Measurements from ENCODE around the gene EML4.
A peak's percentile ranks its signal among the peaks of the same experiment; 100 is the strongest.
"Not testable (repeated sequence)": the region's sequence is repeated elsewhere in the genome, so short reads cannot be mapped to it uniquely, and the experiment has no call there.

The EML4 gene

GRCh38 chr2:42312106-42312505 lies 143.0 kb downstream of the EML4 start:
- DNase-seq, result peak; percentile 22

DNA sequence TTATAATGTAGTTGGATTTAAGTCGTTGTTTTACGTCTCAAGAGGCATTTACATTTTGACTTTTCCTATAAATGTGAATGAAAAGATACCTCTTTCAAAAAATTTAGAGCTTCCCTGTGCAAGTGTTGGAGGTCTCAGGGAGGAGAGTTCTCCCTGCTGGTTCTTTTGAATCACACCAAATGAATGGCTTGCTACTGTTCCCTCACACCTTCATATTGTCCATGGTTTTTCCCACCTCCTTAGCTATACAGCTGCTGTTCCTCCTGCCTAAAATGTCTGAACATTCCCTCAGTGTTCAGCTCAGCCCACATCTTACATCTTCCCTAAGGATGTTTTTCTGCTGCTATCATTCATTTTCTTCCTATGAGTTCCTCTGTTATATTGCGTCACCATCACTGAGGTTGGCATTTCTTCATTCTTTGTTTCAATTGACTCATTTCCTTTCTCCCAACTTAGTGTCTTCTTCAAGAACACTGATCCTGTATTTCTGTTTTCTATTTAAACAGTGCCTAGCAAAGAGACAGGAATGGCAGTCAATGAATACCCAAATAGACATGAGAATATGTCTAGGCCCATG lies 145.8 kb downstream of the EML4 start:
- DNase-seq, result no peak

DNA sequence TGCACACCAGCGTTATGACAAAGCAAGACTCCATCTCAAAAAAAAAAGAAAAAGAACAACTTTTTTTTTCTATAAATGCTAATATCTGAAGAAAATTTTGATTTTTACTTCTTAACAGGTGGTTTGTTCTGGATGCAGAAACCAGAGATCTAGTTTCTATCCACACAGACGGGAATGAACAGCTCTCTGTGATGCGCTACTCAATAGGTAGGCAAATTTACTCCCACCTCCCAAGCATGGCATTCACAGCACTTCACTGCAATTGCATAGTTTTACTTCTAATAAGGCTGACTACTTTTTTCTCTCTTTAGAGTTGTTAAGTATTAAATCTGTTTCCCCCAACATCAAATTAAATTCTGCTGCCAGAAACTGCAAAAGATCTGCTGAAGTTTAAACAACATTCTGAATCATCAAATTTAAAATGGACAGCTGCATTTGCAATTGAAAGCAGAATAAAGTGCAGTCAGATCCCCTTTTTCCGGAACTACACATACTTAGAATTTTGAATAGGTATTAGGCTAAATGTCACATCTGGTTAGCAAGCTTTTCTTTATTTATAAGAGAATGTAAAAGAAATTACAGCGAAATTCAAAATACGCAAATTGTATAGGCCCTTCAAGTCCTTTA lies 146.8 kb downstream of the EML4 start:
- no peak for DNase-seq

- no peak for DNase-seq
Measured at GRCh38 chr2:42316910-42317309, 147.8 kb downstream of the EML4 start.

DNA sequence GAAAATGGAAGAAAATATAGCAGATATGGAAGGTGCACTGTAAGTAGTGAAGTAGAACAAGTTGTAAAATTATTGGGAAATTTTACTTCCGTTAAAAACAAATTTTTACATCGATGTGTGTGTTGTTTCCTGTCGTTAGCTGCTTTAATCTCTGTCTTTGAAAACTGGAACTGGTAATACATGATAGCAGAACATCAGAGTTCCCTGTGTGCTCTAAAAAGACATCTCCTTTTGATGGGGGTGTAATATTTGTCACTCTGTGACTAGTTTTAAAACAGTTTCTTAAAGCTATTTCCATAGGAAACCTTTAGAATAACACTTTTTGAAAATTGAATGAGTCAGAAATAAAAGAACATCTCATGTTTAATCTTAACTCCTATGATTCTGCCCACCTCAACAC lies 148.3 kb downstream of the EML4 start:
- DNase-seq, result no peak

DNA sequence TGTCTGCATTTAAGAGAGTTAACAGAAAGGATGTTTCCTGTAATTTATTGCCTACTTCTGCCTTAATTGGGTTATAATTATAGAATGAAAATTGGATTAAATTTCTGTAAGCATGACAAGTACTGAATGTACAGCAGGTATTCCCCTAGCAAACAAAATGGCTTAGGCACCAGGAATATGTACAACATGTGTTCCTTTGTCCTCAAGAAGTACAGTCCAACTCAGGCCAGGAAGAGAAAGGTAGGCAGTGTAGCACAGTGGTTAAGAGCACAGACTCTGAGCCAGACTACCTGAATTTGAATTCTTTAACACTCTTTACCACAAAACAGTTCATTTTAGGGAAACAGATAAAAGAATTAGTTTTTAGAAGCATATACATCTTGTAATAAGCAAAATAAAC lies 148.8 kb downstream of the EML4 start:
- no peak for DNase-seq

DNA sequence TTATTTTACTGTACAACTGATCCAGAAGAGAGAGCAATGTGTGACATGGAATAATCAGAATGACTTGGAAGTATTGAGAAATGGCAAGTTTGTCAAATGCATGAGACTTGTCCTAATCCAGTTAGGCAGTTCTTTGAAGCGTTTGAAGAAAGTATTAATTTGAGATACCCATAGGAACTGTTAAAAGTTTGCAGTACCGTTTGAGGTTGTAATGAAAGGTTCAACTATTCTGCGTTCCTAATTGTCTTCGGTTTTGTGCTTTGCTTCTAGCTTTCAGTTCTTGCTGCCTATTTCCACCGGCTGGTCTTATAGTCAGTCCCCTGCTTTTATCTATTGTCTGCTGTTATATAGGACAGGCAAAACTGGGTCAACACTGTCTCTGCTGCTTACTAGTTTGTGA lies 150.1 kb downstream of the EML4 start:
- no peak for DNase-seq

- no peak for DNase-seq
Measured at GRCh38 chr2:42321452-42322064, 152.4 kb downstream of the EML4 start.

DNA sequence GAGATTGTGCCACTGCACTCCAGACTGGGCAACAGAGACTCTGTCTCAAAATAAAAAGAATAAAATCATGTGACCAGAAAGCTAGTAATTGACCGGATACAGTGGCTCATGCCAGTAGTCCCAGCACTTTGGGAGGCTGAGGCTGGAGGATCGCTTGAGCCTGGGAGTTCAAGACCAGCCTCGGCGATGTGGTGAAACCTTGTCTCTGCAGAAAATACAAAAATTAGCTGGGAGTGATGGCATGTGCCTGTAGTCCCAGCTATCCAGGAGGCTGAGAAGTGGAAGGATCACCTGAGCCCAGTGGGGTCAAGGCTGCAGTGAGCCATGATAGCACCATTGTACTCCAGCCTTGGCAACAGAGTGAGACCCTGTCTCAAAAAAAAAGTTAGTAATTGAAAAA lies 155.1 kb downstream of the EML4 start:
- DNase-seq, result no peak

DNA sequence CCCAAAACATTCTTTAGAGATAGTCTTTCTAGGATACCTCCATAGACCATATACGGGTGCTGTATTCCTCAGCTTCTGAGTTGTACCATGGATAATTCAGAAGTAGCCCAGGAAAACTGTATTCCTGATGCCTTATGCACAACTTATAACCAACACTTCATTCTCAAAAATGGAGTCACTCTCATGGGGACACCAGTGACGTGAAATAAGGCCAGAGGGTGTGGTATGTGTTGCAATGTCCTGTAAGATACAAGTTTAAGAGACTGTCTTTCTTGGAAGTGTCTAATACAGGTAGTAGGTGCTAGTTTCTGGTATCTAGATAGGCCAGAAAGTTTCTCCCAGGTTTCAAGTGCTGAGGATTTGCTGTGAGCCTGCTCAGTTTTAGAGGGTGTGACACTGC lies 155.8 kb downstream of the EML4 start:
- no peak for DNase-seq

GRCh38 chr2:42325609-42326008 lies 156.5 kb downstream of the EML4 start:
- no peak for DNase-seq

- DNase-seq, result peak; percentile 58
Measured at GRCh38 chr2:42327125-42327524, 158.0 kb downstream of the EML4 start.

DNA sequence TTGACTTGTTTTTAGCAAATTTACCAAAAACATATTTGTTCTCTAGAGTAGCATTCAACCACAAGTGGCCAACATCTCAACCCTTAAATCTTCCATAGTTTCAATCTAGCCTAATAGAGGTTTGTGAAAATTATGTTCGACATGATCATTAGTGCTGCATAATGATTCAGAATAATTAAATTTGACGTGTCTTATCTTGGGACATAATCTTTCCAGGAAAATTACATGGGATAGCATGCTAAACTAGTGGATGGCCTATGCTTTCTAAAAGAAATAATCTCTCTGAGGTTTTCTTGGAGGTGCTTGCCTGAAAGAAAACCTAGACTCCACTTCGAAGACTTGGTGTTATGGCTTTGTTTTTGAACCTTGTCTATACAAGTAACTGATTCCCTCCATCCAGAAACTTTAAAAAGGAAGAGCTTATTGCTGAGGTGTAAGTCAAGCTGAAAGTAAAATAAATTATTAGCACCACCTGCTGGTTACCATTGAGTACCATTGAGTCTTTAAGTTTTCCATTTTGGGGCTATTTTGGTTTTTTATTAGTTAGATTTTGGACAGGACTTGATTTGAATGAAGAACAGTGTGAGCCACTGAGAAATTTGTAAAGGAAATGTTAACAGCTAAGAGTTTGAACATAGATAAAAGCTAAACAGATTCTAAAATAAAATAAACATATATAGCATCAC lies 159.1 kb downstream of the EML4 start:
- no peak for DNase-seq

DNA sequence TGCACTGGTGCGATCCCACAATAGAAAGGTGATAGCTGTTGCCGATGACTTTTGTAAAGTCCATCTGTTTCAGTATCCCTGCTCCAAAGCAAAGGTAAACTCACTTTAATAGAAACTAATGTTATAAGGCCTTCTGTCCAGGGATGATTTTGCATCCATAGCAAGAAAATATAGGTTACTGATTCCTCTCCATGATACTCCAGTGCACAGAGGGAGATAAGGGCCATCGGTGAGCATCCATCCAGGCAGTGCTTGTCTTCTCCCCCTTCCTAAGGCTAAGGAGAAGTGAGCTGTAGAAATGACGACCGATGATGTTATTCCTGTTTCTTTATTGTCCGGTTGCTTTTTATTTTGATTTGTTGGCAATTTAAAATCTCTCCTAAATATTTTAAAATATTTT lies 159.8 kb downstream of the EML4 start:
- DNase-seq, result no peak

- no peak for DNase-seq
Measured at GRCh38 chr2:42329736-42330135, 160.6 kb downstream of the EML4 start.

GRCh38 chr2:42331569-42332284 lies 162.6 kb downstream of the EML4 start:
- DNase-seq, result no peak

DNA sequence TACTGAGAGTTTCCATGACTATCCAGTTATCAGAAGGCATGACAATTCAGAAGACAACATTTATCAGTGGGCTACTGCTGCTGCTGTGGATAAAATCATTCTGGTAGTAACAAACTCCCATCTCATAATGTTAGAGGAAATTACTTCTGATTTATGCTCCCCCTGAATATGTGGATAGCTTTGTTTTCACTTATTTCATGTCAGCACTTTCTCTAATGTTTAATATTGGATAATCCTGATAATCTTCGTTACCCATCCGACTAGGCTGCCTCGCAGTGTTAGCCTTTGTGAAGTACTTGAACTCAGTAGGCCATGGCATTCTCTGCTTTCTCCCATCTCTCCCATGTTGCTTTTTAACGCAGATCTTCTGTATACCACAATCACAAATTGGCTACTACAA lies 163.4 kb downstream of the EML4 start:
- no peak for DNase-seq

DNA sequence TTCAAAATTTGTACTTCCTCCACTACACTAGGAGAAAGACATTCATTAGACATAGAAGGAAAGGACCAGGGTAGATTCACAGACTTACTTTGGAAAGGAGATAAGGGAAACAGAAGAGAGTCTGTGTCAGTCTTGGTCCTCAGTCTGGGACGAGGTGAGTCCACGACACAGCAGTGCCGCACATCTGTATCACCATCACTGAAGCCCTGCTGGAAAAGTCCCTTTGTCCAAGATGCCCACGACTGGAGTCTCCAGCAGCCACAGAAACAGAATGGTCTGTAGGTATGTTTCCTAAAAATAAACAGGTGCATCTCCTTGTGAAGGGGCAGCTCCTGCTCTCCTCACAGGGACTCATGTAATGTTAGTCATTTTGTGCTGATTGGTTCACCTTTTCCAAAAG lies 164.4 kb downstream of the EML4 start:
- DNase-seq, result no peak

- no peak for DNase-seq
Measured at GRCh38 chr2:42334220-42334619, 165.1 kb downstream of the EML4 start.

GRCh38 chr2:42334865-42335264 lies 165.7 kb downstream of the EML4 start:
- DNase-seq, result not testable (repeated sequence)

- no peak for DNase-seq
Measured at GRCh38 chr2:42335514-42336104, 166.5 kb downstream of the EML4 start.

GRCh38 chr2:42336361-42336965 lies 167.3 kb downstream of the EML4 start:
- no peak for DNase-seq

DNA sequence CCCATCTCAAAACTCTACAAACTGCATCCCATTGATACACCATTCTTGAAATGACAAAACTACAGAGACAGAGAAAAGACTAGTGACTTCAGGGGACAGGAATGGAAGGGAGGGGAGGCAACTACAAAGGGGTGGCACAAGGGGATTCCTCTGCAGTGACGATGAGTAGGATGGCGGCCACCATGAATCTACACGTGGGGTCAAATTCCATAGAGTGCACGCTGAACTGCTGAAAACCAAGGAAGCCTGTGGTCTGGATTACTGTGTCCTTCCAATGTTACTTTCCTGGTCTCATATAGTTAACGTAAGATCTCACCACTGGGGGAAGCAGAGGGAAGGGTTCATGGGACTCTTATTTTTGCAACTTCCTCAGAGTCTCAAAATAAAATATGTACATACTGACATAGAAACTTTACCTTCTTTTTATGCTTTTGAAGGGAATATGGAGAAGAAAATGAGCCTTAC lies 168.2 kb downstream of the EML4 start:
- DNase-seq, result no peak

Data from NCI-H2029 (cell line).